ENCODE data around the gene CD48. TPM values are rescaled to one million over a fixed set of nuclear protein-coding genes. Genes with fewer than 3 reads are reported as not detected.
A peak's percentile ranks its signal among the peaks of the same experiment; 100 is the strongest.

The CD48 gene
- total and polyA plus RNA-seq, 3 experiments from 2014 or later: 224 to 250 (median 234) TPM

- Histone ChIP-seq H3K36me3 (ENCODE audit: insufficient read depth, low read length) (no peaks in the 10 kb centered on the region), H3K27ac (ENCODE audit: low read depth, low read length) (peak overlapping the region; percentile 3), H3K27me3 (ENCODE audit: insufficient read depth, low read length, poor library complexity, severe bottlenecking) (no peaks in the 10 kb centered on the region), H3K4me1 (ENCODE audit: insufficient read depth, low read length) (peaks cover 73% of the 10 kb centered on the region), H3K9me3 (ENCODE audit: low read length) (no peaks in the 10 kb centered on the region), H3K4me3 (ENCODE audit: low read length) (peak overlapping the region; percentile 46)
- Mint-ChIP-seq H3K4me1 (peaks cover 72 to 89% (median 80%) of the 10 kb centered on the region in 3 donors), H3K9me3 (no peaks in the 10 kb centered on the region), H3K27ac (peak overlapping the region; percentile 87 to 99 (median 97)), H3K36me3 (peaks cover 20 to 40% (median 25%) of the 10 kb centered on the region in 3 donors), H3K27me3 (no peaks in the 10 kb centered on the region), H3K4me3 (peak overlapping the region; percentile 94 to 100 (median 99))
- no peak for DNase-seq
- ChIA-PET CTCF (interaction anchor here (0.8 to 1.6 kb wide), 5 partner anchors 14 to 39 kb away, joined by 3 to 7 read pairs (median 4); no protein-coding TSS in a partner anchor), POLR2A (interaction anchor here (1.8 kb wide), 1 partner anchor 13 kb away, joined by 7 read pairs; no protein-coding TSS in a partner anchor)
Observed at GRCh38 chr1:160643138-160643537, 68.5 kb downstream of the CD48 start.

- Mint-ChIP-seq H3K36me3 (peaks cover 22 to 44% (median 25%) of the 10 kb centered on the region in 3 donors), H3K4me1 (peaks cover 73 to 89% (median 80%) of the 10 kb centered on the region in 3 donors), H3K27ac (peak overlapping the region; percentile 87 to 99 (median 97)), H3K4me3 (peak overlapping the region; percentile 88 to 100 (median 99)), H3K27me3 (peaks cover 0 to 1% of the 10 kb centered on the region in 2 donors), H3K9me3 (no peaks in the 10 kb centered on the region)
- Histone ChIP-seq H3K9me3 (ENCODE audit: low read length) (no peaks in the 10 kb centered on the region), H3K4me3 (ENCODE audit: low read length) (peak overlapping the region; percentile 48), H3K27ac (ENCODE audit: low read depth, low read length) (peak overlapping the region; percentile 20), H3K27me3 (ENCODE audit: insufficient read depth, low read length, poor library complexity, severe bottlenecking) (no peaks in the 10 kb centered on the region), H3K4me1 (ENCODE audit: insufficient read depth, low read length) (peaks cover 73% of the 10 kb centered on the region), H3K36me3 (ENCODE audit: insufficient read depth, low read length) (peaks cover 3% of the 10 kb centered on the region)
- DNase-seq: no peak
- ChIA-PET POLR2A (interaction anchor here (1.2 to 1.8 kb wide), 2 partner anchors 12 to 15 kb away, joined by 3 to 7 read pairs; no protein-coding TSS in a partner anchor), CTCF (interaction anchor here (1.5 to 1.6 kb wide), 3 partner anchors 13 to 33 kb away, joined by 6 to 7 read pairs (median 6); no protein-coding TSS in a partner anchor)
Observed at GRCh38 chr1:160642281-160642644, 69.4 kb downstream of the CD48 start.

- Histone ChIP-seq H3K9me3 (ENCODE audit: low read length) (no peaks in the 10 kb centered on the region), H3K36me3 (ENCODE audit: insufficient read depth, low read length) (peaks cover 10% of the 10 kb centered on the region), H3K27me3 (ENCODE audit: insufficient read depth, low read length, poor library complexity, severe bottlenecking) (no peaks in the 10 kb centered on the region), H3K4me1 (ENCODE audit: insufficient read depth, low read length) (peaks cover 78% of the 10 kb centered on the region), H3K4me3 (ENCODE audit: low read length) (peak overlapping the region; percentile 48), H3K27ac (ENCODE audit: low read depth, low read length) (peak overlapping the region; percentile 20)
- DNase-seq: peak in 2 of 5 donors; percentile 50 to 57
- peaks cover 0 to 1% of the 10 kb centered on the region in 2 donors for H3K27me3 Mint-ChIP-seq
- H3K36me3 Mint-ChIP-seq: peaks cover 28 to 44% (median 31%) of the 10 kb centered on the region in 3 donors
- H3K4me3 Mint-ChIP-seq: peak overlapping the region; percentile 88 to 100 (median 99)
- peak overlapping the region; percentile 90 to 99 (median 97) for H3K27ac Mint-ChIP-seq
- POLR2A ChIA-PET: interaction anchor here (1.2 to 1.8 kb wide), 2 partner anchors 12 to 15 kb away, joined by 3 to 7 read pairs; no protein-coding TSS in a partner anchor
- CTCF ChIA-PET: interaction anchor here (1.2 to 1.6 kb wide), 4 partner anchors 12 to 34 kb away, joined by 6 to 7 read pairs (median 6); no protein-coding TSS in a partner anchor
- no peaks in the 10 kb centered on the region for H3K9me3 Mint-ChIP-seq
- peaks cover 78 to 92% (median 85%) of the 10 kb centered on the region in 3 donors for H3K4me1 Mint-ChIP-seq
Observed at GRCh38 chr1:160641323-160642280, 70.0 kb downstream of the CD48 start.

GRCh38 chr1:160640359-160641123, 71.1 kb downstream of the CD48 start:
- Histone ChIP-seq H3K4me1 (ENCODE audit: insufficient read depth, low read length) (peaks cover 88% of the 10 kb centered on the region), H3K36me3 (ENCODE audit: insufficient read depth, low read length) (peaks cover 20% of the 10 kb centered on the region), H3K27ac (ENCODE audit: low read depth, low read length) (no peak overlapping the region), H3K27me3 (ENCODE audit: insufficient read depth, low read length, poor library complexity, severe bottlenecking) (no peaks in the 10 kb centered on the region), H3K4me3 (ENCODE audit: low read length) (peak overlapping the region; percentile 26), H3K9me3 (ENCODE audit: low read length) (no peaks in the 10 kb centered on the region)
- H3K27ac Mint-ChIP-seq: peak overlapping the region; percentile 90 to 99 (median 97)
- POLR2A ChIA-PET: interaction anchor here (0.7 to 1.3 kb wide), 3 partner anchors 9 to 208 kb away, joined by 3 to 4 read pairs (median 3); no protein-coding TSS in a partner anchor
- H3K4me1 Mint-ChIP-seq: peaks cover 88 to 95% (median 94%) of the 10 kb centered on the region in 3 donors
- CTCF ChIA-PET: interaction anchor here (0.8 to 2.1 kb wide), 6 partner anchors 10 to 170 kb away, joined by 3 to 14 read pairs (median 3); no protein-coding TSS in a partner anchor
- H3K9me3 Mint-ChIP-seq: no peaks in the 10 kb centered on the region
- DNase-seq: no peak
- peaks cover 24 to 44% (median 30%) of the 10 kb centered on the region in 3 donors for H3K36me3 Mint-ChIP-seq
- peaks cover 0 to 1% of the 10 kb centered on the region in 2 donors for H3K27me3 Mint-ChIP-seq
- peak overlapping the region; percentile 88 to 100 (median 99) for H3K4me3 Mint-ChIP-seq

- ChIA-PET CTCF (interaction anchor here (0.8 to 2.1 kb wide), 6 partner anchors 11 to 169 kb away, joined by 3 to 14 read pairs (median 3); no protein-coding TSS in a partner anchor), POLR2A (interaction anchor here (0.9 to 1.3 kb wide), 2 partner anchors 9 to 10 kb away, joined by 3 to 4 read pairs; no protein-coding TSS in a partner anchor)
- peaks cover 94% of the 10 kb centered on the region for H3K4me1 ChIP-seq (ENCODE audit: insufficient read depth, low read length)
- H3K27me3 ChIP-seq (ENCODE audit: insufficient read depth, low read length, poor library complexity, severe bottlenecking): no peaks in the 10 kb centered on the region
- Mint-ChIP-seq H3K27ac (peak overlapping the region; percentile 90 to 97 (median 96)), H3K4me3 (peak overlapping the region; percentile 74 to 90 (median 84)), H3K27me3 (peaks cover 0 to 1% of the 10 kb centered on the region in 2 donors), H3K4me1 (peaks cover 94 to 99% (median 97%) of the 10 kb centered on the region in 3 donors), H3K9me3 (no peaks in the 10 kb centered on the region), H3K36me3 (peaks cover 18 to 42% (median 32%) of the 10 kb centered on the region in 3 donors)
- H3K27ac ChIP-seq (ENCODE audit: low read depth, low read length): peak overlapping the region; percentile 4
- DNase-seq: peak in 1 of 5 donors; percentile 20
- no peaks in the 10 kb centered on the region for H3K9me3 ChIP-seq (ENCODE audit: low read length)
- H3K36me3 ChIP-seq (ENCODE audit: insufficient read depth, low read length): peaks cover 20% of the 10 kb centered on the region
- H3K4me3 ChIP-seq (ENCODE audit: low read length): peak overlapping the region; percentile 17
Observed at GRCh38 chr1:160639652-160640051, 72.0 kb downstream of the CD48 start.

GRCh38 chr1:160638926-160639325, 72.7 kb downstream of the CD48 start:
- POLR2A ChIA-PET: no interaction called here
- H3K9me3 Mint-ChIP-seq: no peaks in the 10 kb centered on the region

GRCh38 chr1:160638540-160638857, 73.1 kb downstream of the CD48 start:
- POLR2A ChIA-PET: interaction anchor here (1.0 to 1.7 kb wide), 2 partner anchors 9 to 22 kb away, joined by 3 to 7 read pairs; no protein-coding TSS in a partner anchor
- Mint-ChIP-seq H3K9me3 (no peaks in the 10 kb centered on the region), H3K4me1 (peaks cover 94 to 99% (median 97%) of the 10 kb centered on the region in 3 donors), H3K27me3 (peaks cover 0 to 1% of the 10 kb centered on the region in 2 donors), H3K4me3 (peak overlapping the region; percentile 74 to 90 (median 84)), H3K36me3 (peaks cover 21 to 49% (median 36%) of the 10 kb centered on the region in 3 donors), H3K27ac (peak overlapping the region; percentile 90 to 97 (median 96))
- no peaks in the 10 kb centered on the region for H3K27me3 ChIP-seq (ENCODE audit: insufficient read depth, low read length, poor library complexity, severe bottlenecking)
- CTCF ChIA-PET: interaction anchor here (1.2 kb wide), 2 partner anchors 61 to 72 kb away, joined by 3 read pairs; no protein-coding TSS in a partner anchor
- peak overlapping the region; percentile 17 for H3K4me3 ChIP-seq (ENCODE audit: low read length)
- H3K27ac ChIP-seq (ENCODE audit: low read depth, low read length): peak overlapping the region; percentile 22
- peaks cover 21% of the 10 kb centered on the region for H3K36me3 ChIP-seq (ENCODE audit: insufficient read depth, low read length)
- DNase-seq: no peak
- no peaks in the 10 kb centered on the region for H3K9me3 ChIP-seq (ENCODE audit: low read length)
- H3K4me1 ChIP-seq (ENCODE audit: insufficient read depth, low read length): peaks cover 98% of the 10 kb centered on the region

More at GRCh38 chr1:160638926-160639325, 72.7 kb downstream of the CD48 start:
- peaks cover 0 to 1% of the 10 kb centered on the region in 2 donors for H3K27me3 Mint-ChIP-seq
- CTCF ChIA-PET: interaction anchor here (1.2 to 2.1 kb wide), 3 partner anchors 26 to 73 kb away, joined by 3 to 14 read pairs (median 3); no protein-coding TSS in a partner anchor
- Histone ChIP-seq H3K27ac (ENCODE audit: low read depth, low read length) (peak overlapping the region; percentile 22), H3K27me3 (ENCODE audit: insufficient read depth, low read length, poor library complexity, severe bottlenecking) (no peaks in the 10 kb centered on the region), H3K4me1 (ENCODE audit: insufficient read depth, low read length) (peaks cover 96% of the 10 kb centered on the region), H3K9me3 (ENCODE audit: low read length) (no peaks in the 10 kb centered on the region), H3K4me3 (ENCODE audit: low read length) (peak overlapping the region; percentile 17), H3K36me3 (ENCODE audit: insufficient read depth, low read length) (peaks cover 20% of the 10 kb centered on the region)
- H3K4me1 Mint-ChIP-seq: peaks cover 94 to 99% (median 97%) of the 10 kb centered on the region in 3 donors
- DNase-seq: no peak
- peaks cover 17 to 45% (median 32%) of the 10 kb centered on the region in 3 donors for H3K36me3 Mint-ChIP-seq
- H3K27ac Mint-ChIP-seq: peak overlapping the region; percentile 90 to 97 (median 96)
- H3K4me3 Mint-ChIP-seq: peak overlapping the region; percentile 74 to 90 (median 84)
